GM10266 (cell line): ENCODE results near the gene WDR62.
"Not testable (repeated sequence)": the region's sequence is repeated elsewhere in the genome, so short reads cannot be mapped to it uniquely, and the experiment has no call there.

Source experiments
- DNase-seq: peaks from one replicate; pipeline ENCODE4 v3.0.0; 2012; ENCODE audit errors: extremely low spot score
- TF ChIP-seq, protein P1 (sequence below): IDR thresholded peaks from 2 replicates; pipeline ENCODE4 v1.5.1; 2012; ENCODE audit warnings: mild to moderate bottlenecking, low read depth; ENCODE audit not compliant: control insufficient read depth, insufficient read depth; ENCODE audit errors: missing control alignments

The WDR62 gene

DNA sequence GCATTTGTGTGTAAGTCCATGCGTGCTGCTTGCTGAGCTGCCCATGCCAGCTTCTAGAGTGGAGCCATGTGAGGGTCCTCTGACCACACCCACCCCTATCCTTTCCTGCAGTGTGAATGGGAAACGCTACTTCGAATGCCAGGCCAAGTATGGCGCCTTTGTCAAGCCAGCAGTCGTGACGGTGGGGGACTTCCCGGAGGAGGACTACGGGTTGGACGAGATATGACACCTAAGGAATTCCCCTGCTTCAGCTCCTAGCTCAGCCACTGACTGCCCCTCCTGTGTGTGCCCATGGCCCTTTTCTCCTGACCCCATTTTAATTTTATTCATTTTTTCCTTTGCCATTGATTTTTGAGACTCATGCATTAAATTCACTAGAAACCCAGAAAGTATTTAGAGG lies 70.9 kb downstream of the WDR62 start:
- DNase-seq: peak; percentile 63
- TF ChIP-seq, protein P1, sequence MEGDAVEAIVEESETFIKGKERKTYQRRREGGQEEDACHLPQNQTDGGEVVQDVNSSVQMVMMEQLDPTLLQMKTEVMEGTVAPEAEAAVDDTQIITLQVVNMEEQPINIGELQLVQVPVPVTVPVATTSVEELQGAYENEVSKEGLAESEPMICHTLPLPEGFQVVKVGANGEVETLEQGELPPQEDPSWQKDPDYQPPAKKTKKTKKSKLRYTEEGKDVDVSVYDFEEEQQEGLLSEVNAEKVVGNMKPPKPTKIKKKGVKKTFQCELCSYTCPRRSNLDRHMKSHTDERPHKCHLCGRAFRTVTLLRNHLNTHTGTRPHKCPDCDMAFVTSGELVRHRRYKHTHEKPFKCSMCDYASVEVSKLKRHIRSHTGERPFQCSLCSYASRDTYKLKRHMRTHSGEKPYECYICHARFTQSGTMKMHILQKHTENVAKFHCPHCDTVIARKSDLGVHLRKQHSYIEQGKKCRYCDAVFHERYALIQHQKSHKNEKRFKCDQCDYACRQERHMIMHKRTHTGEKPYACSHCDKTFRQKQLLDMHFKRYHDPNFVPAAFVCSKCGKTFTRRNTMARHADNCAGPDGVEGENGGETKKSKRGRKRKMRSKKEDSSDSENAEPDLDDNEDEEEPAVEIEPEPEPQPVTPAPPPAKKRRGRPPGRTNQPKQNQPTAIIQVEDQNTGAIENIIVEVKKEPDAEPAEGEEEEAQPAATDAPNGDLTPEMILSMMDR: no peak

- TF ChIP-seq, protein P1: no peak
- no peak for DNase-seq
Observed at GRCh38 chr19:36128392-36128736, 73.7 kb downstream of the WDR62 start.

GRCh38 chr19:36131221-36131620 lies 76.5 kb downstream of the WDR62 start:
- not testable (repeated sequence) for DNase-seq

DNA sequence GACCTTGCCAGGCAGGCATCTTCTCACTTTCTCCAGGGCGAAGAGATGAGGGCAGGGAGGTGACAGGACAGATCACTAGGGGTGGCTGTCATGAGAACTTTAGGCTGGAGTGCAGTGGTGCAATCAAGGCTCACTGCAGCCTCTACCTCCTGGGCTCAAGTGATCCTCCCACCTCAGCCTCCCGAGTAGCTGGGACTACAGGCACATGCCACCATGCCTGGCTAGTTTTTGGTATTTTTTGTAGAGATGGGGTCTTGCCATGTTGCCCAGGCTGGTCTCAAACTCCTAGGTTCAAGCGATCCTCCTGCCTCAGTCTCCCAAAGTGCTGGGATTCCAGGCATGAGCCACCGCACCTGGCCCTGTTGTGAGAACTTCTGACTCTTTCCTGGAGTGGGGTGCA lies 80.2 kb downstream of the WDR62 start:
- DNase-seq: not testable (repeated sequence)

DNA sequence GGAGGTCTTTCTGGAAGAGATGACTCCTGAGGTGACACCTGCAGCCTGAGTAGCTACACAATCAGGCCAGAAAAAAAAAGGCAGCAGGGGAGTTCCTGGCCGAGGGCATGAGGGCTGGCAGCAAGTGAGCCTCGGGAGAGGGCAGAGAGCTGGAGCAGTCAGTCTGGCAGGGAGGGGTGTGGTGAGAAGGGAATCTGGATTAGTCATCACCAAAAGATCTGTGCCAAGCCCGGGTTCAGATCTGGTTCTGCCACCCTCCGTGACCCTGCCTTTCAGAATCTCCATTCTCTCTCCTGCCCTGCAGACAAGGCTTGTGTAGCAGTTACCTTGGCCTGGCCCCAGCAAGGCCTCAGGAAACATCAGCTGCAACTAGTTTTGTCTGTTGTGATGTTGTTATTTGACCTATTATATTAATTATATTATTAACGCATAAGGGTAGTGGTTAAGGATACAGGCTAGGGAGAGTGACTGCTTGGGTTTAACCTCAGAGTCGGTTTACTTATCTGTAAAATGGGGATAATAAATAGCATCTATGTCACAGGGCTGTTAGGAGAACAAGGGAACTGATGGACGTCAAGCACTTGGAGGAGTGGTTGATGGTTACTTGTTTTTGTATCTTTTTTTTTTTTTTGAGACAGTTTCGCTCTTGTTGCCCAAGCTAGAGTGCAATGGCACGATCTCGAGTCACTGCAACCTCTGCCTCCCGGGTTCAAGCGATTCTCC lies 82.4 kb downstream of the WDR62 start:
- TF ChIP-seq, protein P1: no peak
- peak; percentile 5 for DNase-seq

- TF ChIP-seq, protein P1: no peak
- no peak for DNase-seq
Observed at GRCh38 chr19:36139120-36139472, 84.4 kb downstream of the WDR62 start.

GRCh38 chr19:36139473-36140303 lies 85.0 kb downstream of the WDR62 start, which contains the start of gene CAPNS1:
TSS of gene CAPNS1 (plus strand) at chr19:36140066. CDS start at chr19:36141012, 946 bp downstream.
- TF ChIP-seq, protein P1: peak; percentile 5
- DNase-seq: peak; percentile 98

- peak; percentile 89 for DNase-seq
- TF ChIP-seq, protein P1: no peak
Observed at GRCh38 chr19:36140304-36141038, 85.8 kb downstream of the WDR62 start.
